ENCODE results near the gene UBE2Q2.
"Not testable (repeated sequence)": the region's sequence is repeated elsewhere in the genome, so short reads cannot be mapped to it uniquely, and the experiment has no call there.

UBE2Q2 gene

DNA sequence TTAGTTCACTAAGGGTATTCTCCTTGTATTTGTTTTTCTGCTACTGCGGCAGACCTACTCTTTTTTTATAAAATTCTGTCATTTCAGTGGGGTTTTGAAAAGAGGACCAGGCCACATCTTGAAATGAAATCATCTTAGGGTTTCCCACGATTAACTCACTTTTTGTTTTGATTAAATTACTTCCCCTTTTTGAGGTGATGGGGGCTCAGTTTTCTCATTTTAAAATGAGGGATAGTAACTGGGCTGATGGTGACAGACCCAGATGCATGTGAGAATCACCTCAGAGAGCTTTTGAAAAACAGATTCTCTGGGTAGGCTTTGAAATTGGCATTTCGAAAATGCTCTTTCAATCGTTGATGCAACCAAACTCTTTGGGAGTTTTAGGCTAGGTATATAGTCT, 24.2 kb downstream of the UBE2Q2 start:
- no peak for DNase-seq

GRCh38 chr15:75868019-75868418, 24.8 kb downstream of the UBE2Q2 start:
- DNase-seq, result no peak

- DNase-seq, result no peak
Measured at GRCh38 chr15:75869446-75869845, 26.2 kb downstream of the UBE2Q2 start.

DNA sequence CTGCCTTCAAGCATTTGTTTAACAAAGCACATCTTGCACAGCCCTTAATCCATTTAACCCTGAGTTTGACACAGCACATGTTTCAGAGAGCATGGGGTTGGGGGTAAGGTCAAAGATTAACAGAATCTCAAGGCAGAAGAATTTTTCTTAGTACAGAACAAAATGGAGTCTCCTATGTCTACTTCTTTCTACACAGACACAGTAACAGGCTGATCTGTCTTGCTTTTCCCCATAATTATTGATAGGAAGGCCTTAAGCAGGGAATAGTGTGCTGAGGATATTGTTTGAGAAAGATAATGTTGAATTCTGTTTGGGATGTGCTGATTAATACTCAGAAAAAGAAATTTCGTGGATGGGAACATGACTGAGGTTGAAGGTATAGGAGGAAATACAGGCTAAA, 28.3 kb downstream of the UBE2Q2 start:
- DNase-seq, result not testable (repeated sequence)

GRCh38 chr15:75872403-75872990, 29.2 kb downstream of the UBE2Q2 start:
- no peak for DNase-seq

DNA sequence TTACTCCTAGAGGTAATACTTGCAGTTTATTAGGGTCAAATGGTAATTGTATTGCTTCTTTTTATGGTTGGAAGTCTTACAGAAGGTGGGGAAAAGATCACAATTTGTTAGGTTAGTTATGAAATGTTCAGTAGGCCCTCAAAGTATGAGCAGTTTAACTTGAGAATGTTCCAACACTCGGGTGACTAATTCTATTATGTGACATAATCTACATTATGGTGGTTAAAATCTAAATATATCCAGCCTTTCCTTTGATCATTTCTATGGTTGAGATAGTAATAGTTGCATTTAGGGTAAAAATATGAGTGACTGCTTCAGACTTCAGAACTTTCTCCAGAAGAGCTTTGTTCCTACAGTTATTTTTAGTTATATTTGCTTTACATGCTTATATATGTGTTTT, 40.8 kb downstream of the UBE2Q2 start:
- DNase-seq, result no peak

DNA sequence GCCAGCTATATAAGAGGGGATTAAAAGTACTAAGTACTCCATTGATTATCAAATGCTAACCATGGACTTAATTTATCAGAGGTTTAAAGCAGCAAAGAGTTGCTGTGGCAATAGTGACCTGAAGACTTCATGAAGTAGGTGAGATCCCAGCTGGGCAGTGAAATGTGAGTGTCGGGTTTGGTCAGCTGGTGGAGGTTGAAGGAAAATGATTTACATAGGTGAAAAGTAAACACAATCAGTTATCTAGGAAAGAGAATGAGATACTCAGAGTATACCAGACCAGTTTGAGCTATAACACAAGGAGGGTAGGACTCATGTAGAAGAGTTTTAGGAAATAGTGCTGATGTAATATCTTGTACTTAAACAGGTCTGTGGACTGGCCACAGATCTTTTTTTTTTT, 43.9 kb downstream of the UBE2Q2 start:
- no peak for DNase-seq

DNA sequence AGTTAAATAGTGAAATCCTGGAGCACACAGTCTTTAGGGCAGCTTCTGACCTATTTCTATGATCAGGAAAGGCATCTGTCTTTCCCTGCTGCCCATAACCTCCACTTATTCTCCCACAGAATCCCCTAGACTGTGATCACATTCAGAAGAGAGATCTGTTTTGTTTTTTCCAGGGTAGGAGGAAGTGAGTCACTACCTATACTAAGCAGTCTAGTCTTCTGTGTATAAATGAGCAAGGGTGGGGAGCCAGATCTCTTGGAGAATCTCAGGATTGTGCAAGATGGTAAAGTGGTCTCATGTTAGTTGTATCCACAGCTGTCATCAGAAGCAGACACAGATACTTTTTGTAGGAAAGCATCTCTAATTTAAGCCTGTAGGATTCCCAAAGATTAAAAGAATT, 48.6 kb downstream of the UBE2Q2 start:
- no peak for DNase-seq

GRCh38 chr15:75895731-75896130, 52.5 kb downstream of the UBE2Q2 start:
- DNase-seq, result no peak

DNA sequence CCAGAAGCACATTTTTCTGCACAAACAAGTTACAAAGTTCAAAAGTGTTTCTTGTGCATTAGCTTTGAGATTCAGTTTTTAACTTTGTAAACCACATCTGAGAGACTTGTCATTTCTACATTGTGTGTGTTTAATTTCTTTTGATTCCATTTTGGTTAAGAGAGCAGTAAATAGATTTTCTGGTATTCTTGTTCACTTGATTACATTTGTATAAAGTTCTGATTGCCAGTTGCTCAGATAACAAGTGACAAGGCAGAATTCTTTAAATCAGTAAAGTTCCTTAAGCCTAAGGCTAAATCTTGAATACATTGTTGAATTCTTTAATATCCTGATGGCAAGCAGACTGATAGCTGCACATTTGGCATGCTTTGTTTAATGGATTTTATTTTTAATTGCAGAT, 57.3 kb downstream of the UBE2Q2 start:
- DNase-seq, result no peak

DNA sequence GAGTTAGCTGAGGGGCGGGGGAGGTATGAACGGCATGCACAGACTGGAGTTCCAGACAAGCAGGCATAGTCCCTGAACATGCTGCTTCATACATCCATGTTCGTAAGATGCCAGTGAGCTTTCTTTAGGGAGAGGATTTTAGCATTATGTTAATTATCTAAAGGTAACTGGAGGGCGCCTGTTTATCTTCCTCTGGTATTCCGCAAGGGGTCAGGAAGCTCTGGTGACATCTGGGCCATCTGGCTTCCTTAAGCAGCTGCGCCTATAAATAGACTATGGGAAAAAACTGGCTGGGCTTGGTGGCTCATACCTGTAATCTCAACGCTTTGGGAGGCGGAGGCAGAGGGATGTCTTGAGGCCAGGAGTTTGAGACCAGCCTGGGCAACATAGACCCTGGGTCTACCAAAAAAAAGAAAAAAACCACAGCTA, 58.9 kb downstream of the UBE2Q2 start:
- no peak for DNase-seq

- peak; percentile 90 for DNase-seq
Measured at GRCh38 chr15:75903331-75904239, 60.3 kb downstream of the UBE2Q2 start, which contains the start of gene FBXO22. Gene FBXO22, plus strand, starts transcription at chr15:75903878. Its CDS starts 86 bp downstream, at chr15:75903964.

DNA sequence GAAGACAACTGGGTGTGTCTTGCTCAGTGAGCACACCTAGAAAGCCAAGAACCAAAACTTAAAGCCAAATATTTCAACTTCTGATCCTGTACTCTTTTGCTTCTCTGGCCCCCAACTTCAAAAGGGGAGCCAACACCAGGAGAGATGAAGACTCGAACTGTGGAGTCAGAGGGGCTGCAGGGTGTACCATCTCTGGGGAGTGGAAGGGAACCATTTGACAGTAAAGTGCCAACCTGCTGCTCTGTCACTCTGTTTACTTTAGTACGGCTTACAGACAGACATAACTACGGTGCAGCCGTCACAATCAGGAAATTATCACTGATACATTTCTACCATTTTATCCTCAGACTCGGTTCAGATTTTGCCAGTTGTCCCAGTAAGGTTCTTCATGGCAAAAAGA, 62.0 kb downstream of the UBE2Q2 start:
- DNase-seq, result no peak

DNA sequence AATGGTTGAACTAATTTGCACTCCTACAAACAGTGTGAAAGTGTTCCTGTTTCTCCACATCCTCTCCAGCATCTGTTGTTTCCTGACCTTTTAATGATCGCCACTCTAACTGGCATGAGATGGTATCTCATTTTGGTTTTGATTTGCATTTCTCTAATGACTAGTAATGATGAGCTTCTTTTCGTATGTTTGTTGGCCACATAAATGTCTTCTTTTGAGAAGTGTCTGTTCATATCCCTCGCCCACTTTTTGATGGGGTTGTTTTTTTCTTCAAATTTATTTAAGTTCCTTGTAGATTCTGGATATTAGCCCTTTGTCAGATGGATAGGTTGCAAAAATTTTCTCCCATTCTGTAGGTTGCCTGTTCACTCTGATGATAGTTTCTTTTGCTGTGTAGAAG, 67.1 kb downstream of the UBE2Q2 start:
- DNase-seq, result not testable (repeated sequence)

DNA sequence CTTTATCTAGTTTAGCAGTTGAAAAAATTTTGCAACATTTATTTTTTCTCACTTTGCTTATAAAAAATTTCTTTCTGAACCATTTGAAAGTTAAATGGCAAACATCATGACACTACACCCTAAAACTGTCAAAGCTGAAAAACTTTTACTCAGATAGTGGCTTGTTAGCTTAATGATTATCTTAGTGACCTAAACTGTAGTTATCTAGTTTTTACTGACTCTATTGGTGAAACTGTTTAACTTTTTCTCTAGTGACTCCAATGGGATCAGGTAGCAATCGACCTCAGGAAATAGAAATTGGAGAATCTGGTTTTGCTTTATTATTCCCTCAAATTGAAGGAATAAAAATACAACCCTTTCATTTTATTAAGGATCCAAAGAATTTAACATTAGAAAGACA, 73.7 kb downstream of the UBE2Q2 start:
- DNase-seq, result no peak

DNA sequence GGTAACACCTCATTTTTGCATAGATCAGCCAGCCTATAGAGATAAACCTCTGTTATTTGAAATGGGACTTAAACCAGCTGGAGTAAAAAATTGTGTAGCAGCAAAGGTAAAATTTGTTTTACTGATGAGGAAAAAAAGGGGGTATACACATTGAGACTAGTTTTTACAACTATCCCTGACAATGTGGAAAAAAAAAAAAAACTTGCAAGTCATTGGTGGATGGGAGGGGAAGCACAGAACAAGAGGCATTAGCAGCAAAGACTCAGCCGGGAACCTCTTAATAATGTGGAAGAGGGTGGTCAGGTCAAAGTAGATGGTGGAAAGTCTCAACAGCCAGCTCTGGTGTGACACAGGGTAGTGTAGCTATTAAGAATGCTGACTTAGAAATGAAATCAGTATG, 74.9 kb downstream of the UBE2Q2 start:
- DNase-seq, result no peak

GRCh38 chr15:75920079-75920478, 76.8 kb downstream of the UBE2Q2 start:
- DNase-seq, result no peak

DNA sequence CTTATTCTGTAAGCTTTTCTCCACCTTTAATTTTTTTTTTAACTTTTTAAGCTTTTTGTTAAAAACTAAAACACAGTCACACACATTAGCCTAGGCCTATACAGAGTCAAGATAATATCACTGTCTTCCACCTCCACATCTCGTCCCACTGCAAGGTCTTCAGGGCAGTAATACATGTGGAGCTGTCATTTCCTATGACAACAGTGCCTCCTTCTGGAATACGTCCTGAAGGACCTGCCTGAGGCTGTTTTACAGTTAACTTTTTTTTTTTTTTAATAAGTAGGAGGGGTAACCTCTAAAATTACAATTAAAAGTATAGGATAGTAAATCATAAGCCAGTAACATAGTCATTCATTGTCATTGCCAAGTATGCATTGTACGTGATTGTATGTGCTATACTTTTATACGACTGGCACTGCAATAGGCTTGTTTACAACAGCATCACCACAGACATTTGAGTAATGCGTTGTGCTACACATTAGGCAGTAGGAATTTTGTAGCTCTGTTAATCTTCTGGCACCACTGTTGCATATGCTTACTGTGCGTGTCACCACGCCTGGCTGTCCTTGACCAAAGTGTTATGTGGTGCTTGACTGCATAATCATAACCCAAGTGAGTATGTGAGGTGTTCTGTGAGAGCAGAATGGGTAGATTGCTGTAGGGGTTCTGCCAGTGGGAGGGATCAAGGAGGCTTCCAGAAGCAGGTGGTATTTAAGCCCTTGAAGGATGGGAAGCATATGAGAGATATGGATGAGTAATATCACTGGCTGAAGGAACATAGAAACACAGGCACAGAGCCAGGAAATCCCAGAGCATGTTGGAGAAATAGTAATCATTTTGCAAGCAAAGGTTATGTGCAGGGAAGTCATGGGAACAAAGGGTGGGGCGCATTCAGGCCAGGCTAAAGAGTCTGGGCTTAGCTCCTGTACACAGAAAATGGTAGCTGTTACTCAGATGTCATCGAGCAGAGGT, 78.8 kb downstream of the UBE2Q2 start:
- DNase-seq, result peak; percentile 46

DNA sequence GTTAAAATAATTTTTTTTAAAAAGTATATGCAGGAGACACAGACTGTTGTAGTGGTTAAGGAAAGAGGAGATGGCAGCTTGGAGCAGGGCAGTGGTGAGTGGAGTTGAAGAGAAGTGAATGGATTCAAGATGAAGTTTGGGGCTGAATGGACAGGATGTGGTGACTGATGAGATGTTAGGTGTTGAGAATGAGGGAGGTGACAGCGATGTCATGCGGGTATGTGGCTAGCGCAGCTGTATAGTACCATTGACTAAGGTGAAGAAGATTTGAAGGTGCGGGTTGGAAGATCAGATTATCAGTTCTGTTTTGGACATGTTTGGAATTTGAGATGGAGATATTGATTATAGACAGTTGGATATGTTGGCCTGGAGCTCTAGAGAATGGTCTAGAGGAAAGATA, 80.5 kb downstream of the UBE2Q2 start:
- peak; percentile 8 for DNase-seq

- DNase-seq, result no peak
Measured at GRCh38 chr15:75924576-75924975, 81.3 kb downstream of the UBE2Q2 start.

GRCh38 chr15:75925440-75925839, 82.2 kb downstream of the UBE2Q2 start:
- DNase-seq, result no peak

DNA sequence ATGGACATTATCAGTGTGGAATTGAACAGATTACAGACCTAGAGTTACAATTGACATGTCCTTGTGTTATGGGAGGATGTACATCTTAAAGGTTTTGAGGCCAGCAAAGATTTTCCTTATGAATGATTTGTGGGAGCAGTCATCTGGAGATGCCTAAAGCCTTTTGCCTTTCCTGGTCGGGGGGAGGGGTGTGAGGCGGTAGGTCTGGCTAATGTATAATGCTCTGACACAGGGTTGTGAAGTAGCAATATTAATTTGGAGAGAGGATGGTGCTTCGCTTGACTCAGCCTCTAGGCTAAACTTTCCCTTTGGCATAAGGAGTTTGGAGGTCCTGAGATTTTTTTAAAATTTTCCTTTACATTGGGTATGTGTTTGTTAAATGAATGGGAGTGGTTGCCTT, 83.7 kb downstream of the UBE2Q2 start:
- DNase-seq, result no peak

- no peak for DNase-seq
Measured at GRCh38 chr15:75927601-75928000, 84.4 kb downstream of the UBE2Q2 start.

All from CD4-positive, alpha-beta T cell treated with Interleukin-17A for 1 hour (primary cell).